GM21381 (cell line): Measurements from ENCODE around the gene MOB3A.
"Not testable (repeated sequence)": the region's sequence is repeated elsewhere in the genome, so short reads cannot be mapped to it uniquely, and the experiment has no call there.

Experiments used
- ATAC-seq: cut with Tn5 transposase; IDR thresholded peaks from one replicate; pipeline ENCODE4 v1.9.1; 2021; ENCODE audit warnings: mild to moderate bottlenecking, moderate library complexity; ENCODE audit not compliant: unreplicated experiment

Gene MOB3A

GRCh38 chr19:2035590-2035991 lies 60.5 kb downstream of the MOB3A start:
- ATAC-seq, result no peak

DNA sequence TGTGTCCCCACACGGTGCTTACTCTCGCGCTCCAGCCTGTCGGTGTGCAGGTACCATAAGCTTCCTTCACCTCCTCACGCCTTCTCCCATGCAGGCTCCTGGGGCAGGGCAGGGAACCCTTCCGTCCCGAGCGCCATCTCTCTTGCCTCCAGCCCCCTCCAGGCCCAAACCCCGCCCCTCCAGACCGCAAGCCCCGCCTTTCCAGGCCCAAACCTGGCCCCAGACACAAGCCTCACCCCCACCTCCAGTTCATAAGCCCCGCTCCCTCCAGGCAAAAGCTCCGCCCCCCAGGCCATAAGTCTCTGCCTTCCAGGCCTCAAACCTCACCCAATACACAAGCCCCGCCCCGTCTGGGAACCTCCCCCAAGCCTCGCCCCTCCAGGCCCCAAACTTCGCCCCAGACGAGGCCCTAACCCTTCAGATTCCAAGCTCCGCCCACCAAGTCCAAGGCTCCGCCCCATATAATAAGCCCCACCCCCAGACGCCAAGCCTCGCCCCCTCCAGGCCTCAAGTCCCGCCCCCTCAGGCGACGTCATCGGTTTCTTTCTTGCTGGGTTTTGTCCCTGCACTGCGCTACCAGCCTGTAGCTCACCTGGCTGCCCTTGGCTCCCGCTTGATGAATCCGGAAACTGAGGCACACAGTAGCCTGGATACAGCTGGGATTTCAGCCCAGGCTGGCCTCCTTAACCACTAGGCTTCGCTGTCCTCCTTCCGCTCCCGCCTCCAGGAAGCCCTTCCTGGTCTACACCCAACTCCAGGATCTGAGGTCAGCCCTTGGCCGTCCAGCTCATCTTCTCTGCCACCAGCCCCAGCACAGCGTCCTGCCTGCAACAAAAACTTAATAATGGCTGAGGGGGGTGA lies 61.2 kb downstream of the MOB3A start:
- ATAC-seq, result no peak

- not testable (repeated sequence) for ATAC-seq
Observed at GRCh38 chr19:2034253-2034652, 61.9 kb downstream of the MOB3A start.

- no peak for ATAC-seq
Observed at GRCh38 chr19:2033825-2034159, 62.3 kb downstream of the MOB3A start.

DNA sequence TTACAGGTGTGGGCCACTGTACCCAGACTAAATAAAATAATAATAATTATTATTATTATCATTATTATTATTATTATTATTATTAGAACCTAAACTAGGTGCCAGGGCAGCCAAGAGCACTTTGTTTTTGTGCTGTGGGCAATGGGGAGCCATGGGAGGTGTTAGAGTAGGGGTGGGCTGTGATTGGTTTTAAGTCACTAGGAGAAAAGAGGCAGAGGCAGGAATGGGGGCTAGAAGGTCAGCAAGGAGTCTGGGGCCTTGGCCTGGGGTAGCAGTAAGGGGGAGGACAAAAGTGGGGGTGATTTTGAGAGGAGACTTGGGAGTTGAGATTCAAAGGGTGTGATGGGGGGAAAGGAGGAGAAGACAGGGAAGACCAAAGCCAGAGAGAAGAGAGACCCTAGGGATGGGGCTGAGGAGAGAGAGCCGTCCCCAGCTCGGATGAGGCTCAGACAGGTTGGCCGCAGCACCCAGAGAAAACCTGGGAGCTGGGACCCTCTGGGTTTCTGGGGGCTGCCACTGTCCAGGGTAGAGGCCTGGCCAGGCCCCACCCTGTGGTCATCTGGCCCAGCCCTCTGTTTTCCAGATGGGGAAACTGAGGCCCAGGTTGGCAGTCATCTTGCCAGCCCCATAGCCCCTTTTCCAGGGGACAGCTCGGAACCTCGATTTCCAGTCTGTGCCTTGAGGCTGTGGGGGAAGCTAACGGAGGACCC lies 62.9 kb downstream of the MOB3A start:
- ATAC-seq, result no peak

DNA sequence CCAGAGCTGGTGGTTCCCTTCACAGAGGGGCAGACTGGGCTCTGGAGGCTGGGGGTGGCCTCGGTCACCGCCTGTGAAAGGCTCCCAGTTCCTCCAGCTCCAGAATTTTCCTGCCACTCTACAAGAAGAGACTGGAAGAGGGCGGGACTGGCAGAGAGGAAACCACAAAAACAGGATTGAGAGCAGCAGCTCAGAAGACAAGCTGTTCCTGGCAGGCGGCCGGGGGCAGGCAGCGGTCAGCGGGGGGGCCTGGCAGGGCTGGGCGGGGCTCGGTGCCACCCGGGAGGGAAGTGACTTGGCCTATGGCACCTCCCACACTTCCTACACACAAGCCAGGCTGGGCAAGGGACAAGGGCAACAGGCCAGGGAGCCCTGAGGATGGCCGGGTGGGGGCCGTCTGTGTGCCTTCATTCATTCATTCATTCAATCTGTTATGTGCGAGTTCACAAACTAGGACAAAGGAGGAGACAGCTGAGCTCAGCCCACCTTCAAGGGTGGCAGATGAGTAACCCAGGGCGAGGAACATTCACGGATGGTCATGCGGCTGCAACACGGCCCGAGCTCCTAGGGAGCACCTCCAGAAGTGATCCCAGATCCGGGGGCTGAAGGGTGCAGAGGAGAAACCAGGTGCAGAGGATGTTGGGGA lies 63.7 kb downstream of the MOB3A start:
- no peak for ATAC-seq

GRCh38 chr19:2027361-2027760 lies 68.8 kb downstream of the MOB3A start:
- no peak for ATAC-seq

DNA sequence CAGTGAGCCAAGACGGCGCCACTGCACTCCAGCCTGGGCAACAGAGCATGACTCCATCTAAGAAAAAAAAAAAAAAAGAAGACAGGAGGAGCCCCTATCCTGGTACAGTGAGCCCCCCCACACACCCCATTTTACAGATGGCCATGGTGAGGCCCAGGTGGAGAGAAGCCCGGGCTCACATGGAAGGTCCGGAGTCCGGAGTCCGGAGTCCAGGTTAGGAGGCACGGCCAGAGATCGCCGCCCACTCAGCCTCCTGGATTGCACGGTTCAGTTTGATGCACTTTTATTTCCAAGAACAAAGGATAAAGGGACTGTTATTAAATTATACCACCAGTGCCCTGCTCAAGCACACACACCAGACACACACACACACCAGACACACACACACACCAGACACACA lies 69.4 kb downstream of the MOB3A start:
- no peak for ATAC-seq

- ATAC-seq, result no peak
Observed at GRCh38 chr19:2022289-2022688, 73.8 kb downstream of the MOB3A start.

- ATAC-seq, result no peak
Observed at GRCh38 chr19:2021453-2022140, 74.5 kb downstream of the MOB3A start.
